Omental fat pad (tissue), 4 donors: ENCODE results near the gene BMP8B. TPM values are rescaled to one million over a fixed set of nuclear protein-coding genes. Genes with fewer than 3 reads are reported as not detected.
"Not testable (repeated sequence)": the region's sequence is repeated elsewhere in the genome, so short reads cannot be mapped to it uniquely, and the experiment has no call there.

Experiments used
- ATAC-seq: fragments of 150-250 bp; one replicate; pipeline ENCODE4 v1.9.1; 2016; ENCODE audit warnings: mild to moderate bottlenecking, moderate library complexity; ENCODE audit not compliant: low FRiP score
- DNase-seq: peaks from one replicate; pipeline ENCODE4 v3.0.0-alpha.2; 2019; ENCODE audit warnings: low spot score
- CTCF ChIP-seq, 3 donors: fragments of 450-650 bp; IDR thresholded peaks; one replicate each; pipeline ENCODE4 v1.5.1; 2016 to 2017; ENCODE audit warnings: antibody characterized with exemption in 3 of 3, mild to moderate bottlenecking in 3 of 3, moderate library complexity in 2 of 3
- total RNA-seq, 4 donors: library from RNA; depleted of rRNA; stranded (reverse); fragments of >200 nt; gene quantifications; one replicate each; pipeline ENCODE4 v1.1.0, GENCODE V29; 2016

BMP8B gene
- total RNA-seq, 4 donors from 2014 or later, result 0.24 to 2.0 (median 0.33) TPM

- DNase-seq, result no peak
- no peak for TF ChIP-seq CTCF (IDR thresholded peaks at IDR 0.05)
- ATAC-seq, result no peak
Observed at GRCh38 chr1:39795651-39796050, 7.0 kb upstream of the BMP8B start.

- TF ChIP-seq CTCF (IDR thresholded peaks at IDR 0.05), result no peak
Observed at GRCh38 chr1:39791838-39792237, 3.2 kb upstream of the BMP8B start.

DNA sequence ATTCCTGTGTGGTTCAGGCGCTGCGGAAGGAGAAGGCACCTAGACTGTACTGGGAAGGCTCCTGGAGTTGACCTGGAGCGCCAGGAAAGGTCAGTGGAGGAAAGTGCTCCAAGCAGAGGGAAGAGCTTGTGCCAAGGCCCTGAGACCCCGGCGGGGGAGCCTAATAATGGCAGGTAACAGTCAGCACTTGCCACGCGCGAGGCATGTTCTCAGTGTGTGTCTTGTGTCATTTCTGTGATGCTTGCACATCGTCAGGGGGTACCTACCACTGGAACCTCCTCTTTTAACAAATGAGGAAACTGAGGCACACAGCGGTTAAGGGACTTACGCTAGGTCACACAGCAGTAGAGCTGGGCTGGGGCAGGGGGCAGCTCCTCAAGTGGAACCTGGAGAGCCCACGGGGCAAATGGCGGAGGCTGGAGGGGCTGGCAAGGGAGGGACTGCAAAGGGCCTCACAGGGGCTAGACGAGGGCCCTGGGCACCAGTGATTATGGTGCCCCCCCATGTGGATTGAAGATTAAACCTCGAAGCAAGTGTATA, 976 bp upstream of the BMP8B start:
- TF ChIP-seq CTCF (IDR thresholded peaks at IDR 0.05), result no peak
- no peak for ATAC-seq
- DNase-seq, result no peak

More at GRCh38 chr1:39791838-39792237, 3.2 kb upstream of the BMP8B start:
- ATAC-seq (no peak), DNase-seq (no peak)

DNA sequence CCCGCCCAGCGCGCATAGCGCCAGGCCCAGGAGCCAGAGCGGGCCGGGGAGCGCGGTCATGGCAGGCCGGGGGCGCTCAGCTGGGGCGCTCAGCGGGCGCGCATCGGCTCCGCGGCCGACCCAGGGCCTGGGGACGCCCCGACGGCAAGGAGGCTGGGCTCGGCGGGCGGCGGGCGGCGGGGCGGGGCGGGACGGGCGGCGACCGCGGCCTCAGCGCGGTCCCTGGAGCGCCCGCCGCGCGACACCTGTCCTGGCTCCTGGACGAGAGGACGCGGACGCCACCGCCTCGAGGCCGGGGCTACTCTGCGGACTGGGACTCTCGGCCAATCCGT, 273 bp downstream of the BMP8B start:
- no peak for TF ChIP-seq CTCF (IDR thresholded peaks at IDR 0.05)
- DNase-seq (no peak), ATAC-seq (no peak)

GRCh38 chr1:39787964-39788363, 701 bp downstream of the BMP8B start:
- DNase-seq, ATAC-seq: not testable (repeated sequence)

DNA sequence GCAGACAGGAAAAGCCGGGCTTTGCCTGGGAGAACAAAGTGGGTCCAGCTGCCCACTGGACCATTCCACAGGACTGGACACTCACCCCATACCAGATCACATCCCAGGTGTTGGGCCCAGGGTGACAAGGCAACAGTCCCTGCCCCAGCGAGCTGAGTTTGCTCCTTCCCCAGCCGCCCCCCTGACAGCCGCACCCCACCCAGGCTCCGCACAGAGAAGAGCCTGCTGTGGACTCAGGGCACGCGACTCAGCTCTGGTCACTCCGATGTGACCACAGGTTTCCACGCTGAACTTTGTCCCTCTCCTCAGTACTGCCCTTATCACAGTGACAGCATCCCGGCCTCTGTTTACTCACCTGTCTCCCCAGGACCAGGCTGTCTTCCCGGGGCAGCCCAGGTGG, 1.2 kb downstream of the BMP8B start:
- no peak for ATAC-seq
- no peak for DNase-seq
- TF ChIP-seq CTCF (IDR thresholded peaks at IDR 0.05), result no peak

DNA sequence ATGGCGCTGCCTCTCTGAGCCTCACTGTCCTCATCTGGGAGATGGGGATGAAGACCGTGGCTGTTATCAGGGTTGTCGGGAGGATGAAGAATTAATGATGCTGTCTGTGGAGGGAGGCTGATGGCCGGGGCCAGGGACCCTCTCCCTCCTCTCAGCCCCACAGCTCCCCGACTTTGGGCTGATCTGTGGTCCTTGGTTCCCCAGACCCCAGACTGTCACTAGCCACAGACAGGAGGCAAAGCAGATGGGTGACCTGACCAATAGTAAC, 1.6 kb downstream of the BMP8B start:
- not testable (repeated sequence) for ATAC-seq, DNase-seq

DNA sequence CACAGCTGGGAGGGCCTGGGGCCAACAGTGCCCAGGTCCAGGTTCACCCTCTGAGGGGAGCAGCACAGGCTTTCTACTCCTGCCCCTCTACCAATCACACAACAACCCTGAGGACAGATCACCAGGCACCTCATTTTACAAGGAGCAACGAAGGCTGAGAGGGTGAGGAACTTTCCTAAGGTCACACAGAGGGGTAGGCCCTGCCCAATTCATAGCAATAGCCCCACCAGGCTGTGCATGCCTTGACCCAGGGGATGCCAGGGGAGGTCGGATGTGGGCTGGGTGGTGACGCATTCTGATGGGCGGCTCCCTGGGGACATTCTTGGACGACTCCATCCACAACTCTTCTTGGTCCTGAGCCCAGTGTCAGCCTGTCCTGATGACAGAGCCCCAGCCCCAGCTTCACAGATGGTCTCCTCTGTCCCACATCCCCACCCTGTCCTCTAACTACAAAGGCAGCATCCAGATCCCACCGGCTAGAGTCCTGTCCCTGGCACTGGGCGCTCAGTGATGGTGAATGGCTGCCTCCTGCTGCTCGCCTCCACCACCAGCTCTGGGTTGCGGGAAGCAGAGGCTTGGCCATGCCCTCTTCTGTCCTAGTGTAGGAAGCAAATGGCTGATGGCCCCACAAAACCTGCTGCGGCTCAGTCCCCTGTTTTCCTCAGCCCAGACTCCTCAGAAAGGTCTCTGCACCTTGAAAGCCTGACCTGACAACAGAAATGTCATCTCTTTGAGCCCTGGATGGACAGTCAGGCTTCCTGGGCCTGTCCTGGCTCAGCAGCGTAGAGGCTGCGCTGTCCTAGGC, 2.2 kb downstream of the BMP8B start:
- ATAC-seq, DNase-seq: not testable (repeated sequence)

GRCh38 chr1:39782685-39783084, 6.0 kb downstream of the BMP8B start:
- DNase-seq, result not testable (repeated sequence)

More at GRCh38 chr1:39782685-39783084, 6.0 kb downstream of the BMP8B start:
- ATAC-seq, result not testable (repeated sequence)
